ENCODE data around the gene WDR45. TPM values are rescaled to one million over a fixed set of nuclear protein-coding genes. Genes with fewer than 3 reads are reported as not detected.

The WDR45 gene
- total and polyA plus RNA-seq, 9 donors = 55.3 to 89.7 (median 76.5) TPM

DNA sequence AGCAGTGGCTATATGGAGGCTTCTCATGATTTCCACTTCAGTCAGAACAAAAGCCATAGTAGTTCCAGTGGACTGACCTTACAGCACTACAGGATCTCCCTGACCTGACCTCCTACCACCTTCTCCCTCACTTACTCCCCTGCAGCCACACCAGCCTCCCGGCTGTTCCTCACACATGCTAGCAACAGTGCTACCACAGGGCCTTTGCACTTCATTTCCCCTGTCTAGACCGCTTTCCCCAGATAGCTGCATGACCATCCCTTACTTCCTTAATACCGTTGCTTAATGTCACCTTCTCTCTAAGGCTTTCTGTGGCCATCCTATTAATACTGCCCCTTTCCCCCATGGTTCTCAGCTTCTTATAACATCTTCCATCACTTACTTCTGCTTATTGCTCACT lies 30.7 kb upstream of the WDR45 start:
- no peak for TF ChIP-seq EP300 (IDR thresholded peaks at IDR 0.05)
- H3K4me1 ChIP-seq (ENCODE audit: insufficient read depth) = no peaks in the 10 kb centered on the region
- H3K36me3 ChIP-seq = no peaks in the 10 kb centered on the region
- DNase-seq = no peak
- no peak overlapping the region for H3K4me3 ChIP-seq
- WGBS, 3 donors = 79 to 86% (median 84%) methylated on average over 3 of the region's 3 CpGs
- no peaks in the 10 kb centered on the region for H3K27me3 ChIP-seq
- H3K27ac ChIP-seq = no peak overlapping the region
- intact Hi-C loops (cut with DNase I) = no loop called here
- H3K9me3 ChIP-seq = no peaks in the 10 kb centered on the region

DNA sequence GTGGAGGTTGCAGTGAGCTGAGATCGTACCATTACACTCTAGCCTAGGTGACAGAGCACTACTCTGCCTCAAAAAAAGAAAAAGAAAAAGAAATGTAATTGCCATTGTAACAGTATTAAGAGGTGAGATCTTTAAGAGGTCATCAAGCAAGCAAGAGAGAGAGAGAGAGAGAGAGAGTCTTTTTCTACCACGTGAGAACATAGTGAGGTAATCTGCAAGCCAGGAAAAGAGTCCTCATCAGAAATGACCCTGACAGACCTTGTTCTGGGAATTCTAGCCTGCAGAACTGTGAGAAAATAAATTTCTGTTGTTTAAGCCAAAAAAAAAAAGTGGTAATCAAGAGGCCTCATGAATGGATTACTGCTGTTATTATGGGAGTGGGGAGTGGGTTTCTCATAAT lies 29.0 kb upstream of the WDR45 start:
- no peaks in the 10 kb centered on the region for H3K9me3 ChIP-seq
- no peaks in the 10 kb centered on the region for H3K36me3 ChIP-seq
- H3K4me3 ChIP-seq = no peak overlapping the region
- no peak for TF ChIP-seq EP300 (IDR thresholded peaks at IDR 0.05)
- TF ChIP-seq, protein P1, sequence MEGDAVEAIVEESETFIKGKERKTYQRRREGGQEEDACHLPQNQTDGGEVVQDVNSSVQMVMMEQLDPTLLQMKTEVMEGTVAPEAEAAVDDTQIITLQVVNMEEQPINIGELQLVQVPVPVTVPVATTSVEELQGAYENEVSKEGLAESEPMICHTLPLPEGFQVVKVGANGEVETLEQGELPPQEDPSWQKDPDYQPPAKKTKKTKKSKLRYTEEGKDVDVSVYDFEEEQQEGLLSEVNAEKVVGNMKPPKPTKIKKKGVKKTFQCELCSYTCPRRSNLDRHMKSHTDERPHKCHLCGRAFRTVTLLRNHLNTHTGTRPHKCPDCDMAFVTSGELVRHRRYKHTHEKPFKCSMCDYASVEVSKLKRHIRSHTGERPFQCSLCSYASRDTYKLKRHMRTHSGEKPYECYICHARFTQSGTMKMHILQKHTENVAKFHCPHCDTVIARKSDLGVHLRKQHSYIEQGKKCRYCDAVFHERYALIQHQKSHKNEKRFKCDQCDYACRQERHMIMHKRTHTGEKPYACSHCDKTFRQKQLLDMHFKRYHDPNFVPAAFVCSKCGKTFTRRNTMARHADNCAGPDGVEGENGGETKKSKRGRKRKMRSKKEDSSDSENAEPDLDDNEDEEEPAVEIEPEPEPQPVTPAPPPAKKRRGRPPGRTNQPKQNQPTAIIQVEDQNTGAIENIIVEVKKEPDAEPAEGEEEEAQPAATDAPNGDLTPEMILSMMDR (IDR thresholded peaks at IDR 0.05) = no peak
- TF ChIP-seq POLR2A (IDR thresholded peaks at IDR 0.05) = no peak
- intact Hi-C loops (cut with DNase I) = no loop called here
- H3K27ac ChIP-seq = no peak overlapping the region
- no peak for DNase-seq
- 53 to 67% (median 54%) methylated on average over 2 of the region's 2 CpGs for WGBS, 3 donors
- H3K4me1 ChIP-seq (ENCODE audit: insufficient read depth) = no peaks in the 10 kb centered on the region
- no peaks in the 10 kb centered on the region for H3K27me3 ChIP-seq

DNA sequence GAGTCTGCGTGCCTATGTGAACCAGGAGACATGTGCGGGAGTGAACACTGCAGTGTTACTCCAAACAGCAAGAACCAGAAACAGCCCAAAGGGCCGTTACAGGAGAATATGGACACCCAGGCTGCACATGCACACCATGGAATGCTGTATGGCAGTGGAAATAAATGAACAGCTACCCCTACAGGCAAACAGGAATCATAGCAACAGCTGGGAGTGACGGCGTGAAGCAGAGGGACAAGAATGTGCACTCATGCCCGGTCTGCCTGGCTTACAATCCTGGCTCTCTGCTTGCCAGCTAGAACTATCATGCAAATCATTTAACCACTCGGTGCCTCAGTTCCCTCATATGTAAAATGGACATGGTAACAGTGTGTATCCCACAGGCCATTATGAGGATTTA lies 27.2 kb upstream of the WDR45 start:
- 37 to 46% (median 43%) methylated on average over 7 of the region's 7 CpGs for WGBS, 3 donors
- Histone ChIP-seq H3K27me3 (no peaks in the 10 kb centered on the region), H3K4me1 (ENCODE audit: insufficient read depth) (no peaks in the 10 kb centered on the region), H3K27ac (no peak overlapping the region), H3K9me3 (no peaks in the 10 kb centered on the region), H3K36me3 (no peaks in the 10 kb centered on the region), H3K4me3 (no peak overlapping the region)
- TF ChIP-seq EP300 (IDR thresholded peaks at IDR 0.05) (no peak), POLR2A (IDR thresholded peaks at IDR 0.05) (no peak)
- TF ChIP-seq, protein P1 (IDR thresholded peaks at IDR 0.05) = no peak
- intact Hi-C loops (cut with DNase I) = no loop called here
- DNase-seq = no peak

DNA sequence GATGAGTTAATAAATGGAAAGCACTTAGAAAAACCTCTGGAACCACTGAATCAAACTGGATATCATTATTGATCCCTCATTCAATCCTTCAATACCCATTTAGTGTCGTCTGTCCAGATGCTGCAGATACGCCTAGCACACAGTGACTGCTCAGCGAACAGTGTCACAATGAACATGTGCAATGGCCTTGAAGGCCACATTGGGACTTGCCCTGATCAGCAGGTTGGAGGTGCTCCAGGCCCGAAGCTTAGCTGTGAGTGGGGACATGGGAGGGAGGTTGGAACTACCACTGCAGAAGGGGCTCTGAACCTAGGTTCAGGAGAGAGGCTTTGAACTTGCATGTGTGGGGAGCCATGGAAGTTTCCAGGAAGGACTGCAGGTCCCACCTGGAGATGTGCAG lies 26.6 kb upstream of the WDR45 start:
- no peak for TF ChIP-seq POLR2A (IDR thresholded peaks at IDR 0.05)
- TF ChIP-seq, protein P1 (IDR thresholded peaks at IDR 0.05) = no peak
- TF ChIP-seq EP300 (IDR thresholded peaks at IDR 0.05) = no peak
- DNase-seq = no peak
- 85 to 89% (median 89%) methylated on average over 4 of the region's 4 CpGs for WGBS, 3 donors
- Histone ChIP-seq H3K36me3 (no peaks in the 10 kb centered on the region), H3K4me1 (ENCODE audit: insufficient read depth) (no peaks in the 10 kb centered on the region), H3K4me3 (no peak overlapping the region), H3K27ac (no peak overlapping the region), H3K27me3 (no peaks in the 10 kb centered on the region), H3K9me3 (no peaks in the 10 kb centered on the region)
- intact Hi-C loops (cut with DNase I) = no loop called here

DNA sequence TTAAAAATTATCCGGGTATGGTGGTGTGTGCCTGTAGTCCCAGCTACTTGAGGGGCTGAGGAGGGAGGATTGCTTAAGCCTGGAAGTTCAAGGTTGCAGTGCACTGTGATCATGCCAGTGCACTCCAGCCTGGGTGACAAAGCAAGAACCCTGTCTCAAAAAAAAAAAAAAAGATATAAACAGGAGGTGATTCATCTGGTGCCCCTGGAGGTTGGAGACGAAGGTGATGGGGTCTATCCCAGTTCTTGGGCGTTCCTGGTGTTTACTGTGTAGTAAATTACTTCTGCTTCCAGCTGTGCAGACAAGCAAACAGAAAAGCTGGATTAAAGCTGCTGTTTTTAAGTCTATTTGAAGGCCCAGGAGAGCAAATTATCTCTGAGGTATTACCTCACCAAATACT lies 23.9 kb upstream of the WDR45 start:
- no peaks in the 10 kb centered on the region for H3K36me3 ChIP-seq
- no peak overlapping the region for H3K4me3 ChIP-seq
- no peaks in the 10 kb centered on the region for H3K4me1 ChIP-seq (ENCODE audit: insufficient read depth)
- H3K27me3 ChIP-seq = no peaks in the 10 kb centered on the region
- DNase-seq = no peak
- TF ChIP-seq, protein P1 (IDR thresholded peaks at IDR 0.05) = no peak
- TF ChIP-seq EP300 (IDR thresholded peaks at IDR 0.05) = no peak
- no peak overlapping the region for H3K27ac ChIP-seq
- intact Hi-C loops (cut with DNase I) = no loop called here
- H3K9me3 ChIP-seq = no peaks in the 10 kb centered on the region
- 36 to 43% (median 41%) methylated on average over 3 of the region's 3 CpGs for WGBS, 3 donors
